WTC11 (cell line): ENCODE results near the gene TMEM164. TPM values are rescaled to one million over a fixed set of nuclear protein-coding genes. Genes with fewer than 3 reads are reported as not detected.
"Not testable (repeated sequence)": the region's sequence is repeated elsewhere in the genome, so short reads cannot be mapped to it uniquely, and the experiment has no call there.

Source experiments
- ATAC-seq: fragments of 200-7000 bp; cut with Tn5 transposase; 2 replicates; pipeline ENCODE4 v1.10.0; 2021; ENCODE audit warnings: mild to moderate bottlenecking, moderate library complexity
- CTCF ChIA-PET: fragments of 300-600 bp; sonication (Branson Sonifier 250); formaldehyde crosslinking; loops from one replicate; lab custom pipeline; 2021; ENCODE audit warnings: antibody characterized with exemption; lab: Charles Lee
- POLR2A ChIA-PET: fragments of 350-600 bp; sonication (Branson Sonifier 250); formaldehyde crosslinking; loops from one replicate; lab custom pipeline; 2021; ENCODE audit warnings: antibody characterized with exemption; lab: Charles Lee
- DNase-seq: peaks from one replicate; pipeline ENCODE4 v3.0.0; 2021; ENCODE audit warnings: low spot score
- H3K27ac Mint-ChIP-seq: 2 replicates; pipeline ENCODE4 v1.8.0; 2021; ENCODE audit warnings: mixed read lengths
- H3K27me3 Mint-ChIP-seq: 2 replicates; pipeline ENCODE4 v1.8.0; 2021; ENCODE audit warnings: low read depth, mild to moderate bottlenecking, moderate library complexity, mixed read lengths
- H3K36me3 Mint-ChIP-seq: 2 replicates; pipeline ENCODE4 v1.8.0; 2021; ENCODE audit warnings: mixed read lengths
- H3K4me1 Mint-ChIP-seq: 2 replicates; pipeline ENCODE4 v1.8.0; 2022; ENCODE audit warnings: mixed read lengths
- H3K4me3 Mint-ChIP-seq: 2 replicates; pipeline ENCODE4 v1.8.0; 2021; ENCODE audit warnings: mild to moderate bottlenecking, moderate library complexity, mixed read lengths
- H3K9me3 Mint-ChIP-seq: 2 replicates; pipeline ENCODE4 v1.8.0; 2021; ENCODE audit warnings: mixed read lengths
- ATF1 ChIP-seq: sonication (generic); formaldehyde crosslinking; IDR thresholded peaks from 2 replicates; pipeline ENCODE4 v1.8.1; 2023; ENCODE audit warnings: mild to moderate bottlenecking, moderate library complexity, missing genetic modification reagents
- FOXK1 ChIP-seq: sonication (generic); formaldehyde crosslinking; IDR thresholded peaks from 2 replicates; pipeline ENCODE4 v1.8.0; 2022; ENCODE audit warnings: mild to moderate bottlenecking, moderate library complexity, missing genetic modification reagents
- HMGA2 ChIP-seq: fragments of 250-450 bp; sonication (Bioruptor Pico); IDR thresholded peaks from 2 replicates; pipeline ENCODE4 v1.4.0; 2021; ENCODE audit warnings: mild to moderate bottlenecking, moderate library complexity
- JAZF1 ChIP-seq: fragments of 250-450 bp; sonication (Bioruptor Pico); IDR thresholded peaks from 2 replicates; pipeline ENCODE4 v1.9.0; 2021; ENCODE audit warnings: moderate library complexity, mild to moderate bottlenecking, inconsistent platforms
- MXD4 ChIP-seq: fragments of 250-450 bp; sonication (Bioruptor Pico); IDR thresholded peaks from 2 replicates; pipeline ENCODE4 v1.8.0; 2021; ENCODE audit warnings: mild to moderate bottlenecking, moderate library complexity, borderline replicate concordance
- NFE2L1 ChIP-seq: sonication (generic); formaldehyde crosslinking; IDR thresholded peaks from 2 replicates; pipeline ENCODE4 v1.8.1; 2023; ENCODE audit warnings: missing genetic modification reagents
- NFYB ChIP-seq: sonication (generic); formaldehyde crosslinking; conservative IDR thresholded peaks from 2 replicates; pipeline ENCODE4 v1.8.0; 2022; ENCODE audit warnings: low read depth, missing genetic modification reagents
- NR1H2 ChIP-seq: sonication (generic); formaldehyde crosslinking; IDR thresholded peaks from 2 replicates; pipeline ENCODE4 v1.9.0; 2021; ENCODE audit warnings: mild to moderate bottlenecking, moderate library complexity, missing genetic modification reagents
- NR2C2 ChIP-seq: sonication (generic); formaldehyde crosslinking; IDR thresholded peaks from 2 replicates; pipeline ENCODE4 v1.8.0; 2022; ENCODE audit warnings: mild to moderate bottlenecking, missing genetic modification reagents
- NR3C1 ChIP-seq: sonication (generic); formaldehyde crosslinking; conservative IDR thresholded peaks from 2 replicates; pipeline ENCODE4 v1.8.1; 2023; ENCODE audit warnings: low read depth, mild to moderate bottlenecking, missing genetic modification reagents
- PRRX2 ChIP-seq: fragments of 250-450 bp; sonication (Bioruptor Pico); IDR thresholded peaks from 2 replicates; pipeline ENCODE4 v1.8.0; 2021; ENCODE audit warnings: mild to moderate bottlenecking
- SMAD3 ChIP-seq: sonication (generic); formaldehyde crosslinking; IDR thresholded peaks from 2 replicates; pipeline ENCODE4 v1.8.0; 2022; ENCODE audit warnings: missing genetic modification reagents, mild to moderate bottlenecking, borderline replicate concordance
- SP1 ChIP-seq: sonication (generic); formaldehyde crosslinking; conservative IDR thresholded peaks from 2 replicates; pipeline ENCODE4 v1.8.1; 2022; ENCODE audit warnings: missing genetic modification reagents
- TCF7 ChIP-seq: sonication (generic); formaldehyde crosslinking; IDR thresholded peaks from 2 replicates; pipeline ENCODE4 v1.8.0; 2022; ENCODE audit warnings: mild to moderate bottlenecking, low read depth, missing genetic modification reagents, moderate library complexity
- TP53 ChIP-seq: sonication (generic); formaldehyde crosslinking; IDR thresholded peaks from 2 replicates; pipeline ENCODE4 v1.8.1; 2023; ENCODE audit warnings: mild to moderate bottlenecking, missing genetic modification reagents
- ZBTB21 ChIP-seq: sonication (generic); formaldehyde crosslinking; IDR thresholded peaks from 2 replicates; pipeline ENCODE4 v1.8.1; 2023; ENCODE audit warnings: mild to moderate bottlenecking, missing genetic modification reagents, borderline replicate concordance
- ZNF121 ChIP-seq: sonication (generic); formaldehyde crosslinking; IDR thresholded peaks from 2 replicates; pipeline ENCODE4 v1.8.0; 2023; ENCODE audit warnings: missing genetic modification reagents
- ZNF232 ChIP-seq: sonication (generic); formaldehyde crosslinking; IDR thresholded peaks from 2 replicates; pipeline ENCODE4 v1.8.0; 2022; ENCODE audit warnings: mild to moderate bottlenecking, missing genetic modification reagents
- ZNF671 ChIP-seq: fragments of 250-450 bp; sonication (Bioruptor Pico); IDR thresholded peaks from 2 replicates; pipeline ENCODE4 v1.8.0; 2021; ENCODE audit warnings: mild to moderate bottlenecking
- total RNA-seq: library from RNA; stranded (reverse); gene quantifications from 3 replicates; pipeline ENCODE4 v1.2.3, GENCODE V29; 2021
- TF ChIP-seq, protein P1 (sequence below): fragments of 250-450 bp; sonication (Bioruptor Pico); conservative IDR thresholded peaks from 2 replicates; pipeline ENCODE4 v1.9.0; 2021; ENCODE audit warnings: mild to moderate bottlenecking
- TF ChIP-seq, protein P2 (sequence below): sonication (generic); formaldehyde crosslinking; IDR thresholded peaks from 2 replicates; pipeline ENCODE4 v1.8.1; 2023; ENCODE audit warnings: mild to moderate bottlenecking, missing genetic modification reagents, moderate library complexity
- TF ChIP-seq, protein P3 (sequence below): sonication (generic); formaldehyde crosslinking; IDR thresholded peaks from 2 replicates; pipeline ENCODE4 v1.8.0; 2022; ENCODE audit warnings: mild to moderate bottlenecking, missing genetic modification reagents

Gene TMEM164
- total RNA-seq, 1 experiment from 2014 or later, result 16.0 TPM

DNA sequence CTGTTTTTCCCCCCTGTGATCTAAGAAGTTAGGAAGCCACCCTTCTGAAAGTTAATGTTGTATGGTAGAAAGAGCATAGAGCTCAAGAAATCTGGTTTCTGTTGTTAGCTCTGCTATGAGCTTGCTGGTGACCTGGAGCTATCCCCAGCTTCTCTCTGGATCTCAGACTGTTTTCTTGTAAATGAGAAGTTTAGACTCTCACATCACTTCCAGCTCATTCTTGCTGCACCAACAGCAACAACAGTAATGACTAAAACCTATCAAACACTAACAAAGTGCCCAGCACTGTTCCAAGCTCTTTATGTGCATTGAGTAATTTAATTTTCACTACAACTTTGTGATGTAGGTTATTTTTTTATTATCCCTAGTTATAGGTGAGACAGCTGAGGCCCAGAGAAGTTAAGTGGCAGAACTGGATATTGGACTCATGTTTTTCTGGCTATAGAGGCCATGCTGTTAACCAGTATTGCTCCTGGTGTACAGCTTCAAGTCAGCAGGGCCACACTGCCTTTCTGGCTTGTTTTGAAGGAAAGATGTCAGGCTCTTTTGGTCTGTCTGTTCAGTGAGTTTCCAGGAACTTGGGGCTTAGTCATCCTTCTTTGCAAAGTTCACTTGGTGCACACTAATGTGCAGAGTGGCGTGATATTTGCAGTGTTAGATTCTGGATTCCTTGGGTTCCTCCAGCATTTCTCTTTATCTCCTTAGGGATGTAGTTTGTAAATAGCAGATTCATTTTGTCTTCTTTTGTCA lies 27.8 kb upstream of the TMEM164 start:
- CTCF ChIA-PET, result no interaction called here
- Mint-ChIP-seq H3K9me3 (peaks cover 6% of the 10 kb centered on the region; the same call in 1 of the 2 replicates), H3K4me1 (peaks cover 13% of the 10 kb centered on the region), H3K27ac (no peak overlapping the region), H3K36me3 (no peaks in the 10 kb centered on the region), H3K27me3 (no peaks in the 10 kb centered on the region), H3K4me3 (no peak overlapping the region)
- DNase-seq (no peak), ATAC-seq (no peak)
- POLR2A ChIA-PET, result no interaction called here
- TF ChIP-seq NR3C1 (no peak), NR2C2 (CRISPR knock-in tag) (no peak), HMGA2 (no peak), PRRX2 (CRISPR knock-in tag) (no peak)

DNA sequence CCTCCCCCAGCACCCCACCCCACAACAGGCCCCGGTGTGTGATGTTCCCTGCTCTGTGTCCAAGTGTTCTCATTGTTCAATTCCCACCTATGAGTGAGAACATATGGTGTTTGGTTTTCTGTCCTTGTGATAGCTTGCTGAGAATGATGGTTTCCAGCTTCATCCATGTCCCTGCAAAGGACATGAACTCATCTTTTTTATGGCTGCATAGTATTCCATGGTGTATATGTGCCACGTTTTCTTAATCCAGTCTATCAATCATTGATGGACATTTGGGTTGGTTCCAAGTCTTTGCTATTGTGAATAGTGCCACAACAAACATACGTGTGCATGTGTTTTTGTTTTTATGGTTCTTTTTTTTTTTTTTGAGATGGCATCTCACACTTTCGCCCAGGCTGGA lies 17.7 kb upstream of the TMEM164 start:
- DNase-seq, H3K4me1 Mint-ChIP-seq, H3K9me3 Mint-ChIP-seq, ATAC-seq, H3K27me3 Mint-ChIP-seq, H3K36me3 Mint-ChIP-seq, H3K27ac Mint-ChIP-seq, H3K4me3 Mint-ChIP-seq, POLR2A ChIA-PET, CTCF ChIA-PET: not testable (repeated sequence)

DNA sequence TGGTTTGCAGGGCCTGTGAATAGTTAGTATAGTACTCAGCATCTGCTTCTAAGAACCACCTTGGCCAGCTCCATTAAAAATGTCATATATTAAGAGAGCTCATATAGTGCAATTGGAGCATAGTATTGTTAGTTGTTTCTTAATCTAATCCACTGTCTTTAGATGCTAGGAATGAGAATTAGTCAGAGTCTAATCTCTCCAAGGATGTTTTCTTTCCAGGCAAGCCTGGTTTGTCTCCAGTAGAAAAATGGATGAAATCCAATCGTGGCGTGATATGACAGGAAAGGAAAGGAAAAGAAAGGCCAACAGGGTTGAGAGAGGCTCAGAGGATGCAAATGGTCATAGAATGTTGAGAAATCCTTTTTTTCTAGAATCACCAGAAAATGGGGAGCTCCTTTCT lies 15.0 kb upstream of the TMEM164 start:
- no peaks in the 10 kb centered on the region for H3K27me3 Mint-ChIP-seq
- ChIA-PET POLR2A (no interaction called here), CTCF (no interaction called here)
- ATAC-seq (no peak), DNase-seq (no peak)
- no peaks in the 10 kb centered on the region for H3K9me3 Mint-ChIP-seq
- no peak overlapping the region for H3K27ac Mint-ChIP-seq
- H3K36me3 Mint-ChIP-seq, result no peaks in the 10 kb centered on the region
- H3K4me1 Mint-ChIP-seq, result no peaks in the 10 kb centered on the region
- H3K4me3 Mint-ChIP-seq, result no peak overlapping the region
- TF ChIP-seq ZNF232 (CRISPR knock-in tag), result no peak
- no peak for TF ChIP-seq PRRX2 (CRISPR knock-in tag)
- TF ChIP-seq TCF7 (CRISPR knock-in tag), result no peak
- no peak for TF ChIP-seq NR1H2
- TF ChIP-seq ZNF671 (CRISPR knock-in tag), result no peak
- no peak for TF ChIP-seq ZBTB21 (CRISPR knock-in tag)
- TF ChIP-seq MXD4 (CRISPR knock-in tag), result no peak
- TF ChIP-seq, protein P1, sequence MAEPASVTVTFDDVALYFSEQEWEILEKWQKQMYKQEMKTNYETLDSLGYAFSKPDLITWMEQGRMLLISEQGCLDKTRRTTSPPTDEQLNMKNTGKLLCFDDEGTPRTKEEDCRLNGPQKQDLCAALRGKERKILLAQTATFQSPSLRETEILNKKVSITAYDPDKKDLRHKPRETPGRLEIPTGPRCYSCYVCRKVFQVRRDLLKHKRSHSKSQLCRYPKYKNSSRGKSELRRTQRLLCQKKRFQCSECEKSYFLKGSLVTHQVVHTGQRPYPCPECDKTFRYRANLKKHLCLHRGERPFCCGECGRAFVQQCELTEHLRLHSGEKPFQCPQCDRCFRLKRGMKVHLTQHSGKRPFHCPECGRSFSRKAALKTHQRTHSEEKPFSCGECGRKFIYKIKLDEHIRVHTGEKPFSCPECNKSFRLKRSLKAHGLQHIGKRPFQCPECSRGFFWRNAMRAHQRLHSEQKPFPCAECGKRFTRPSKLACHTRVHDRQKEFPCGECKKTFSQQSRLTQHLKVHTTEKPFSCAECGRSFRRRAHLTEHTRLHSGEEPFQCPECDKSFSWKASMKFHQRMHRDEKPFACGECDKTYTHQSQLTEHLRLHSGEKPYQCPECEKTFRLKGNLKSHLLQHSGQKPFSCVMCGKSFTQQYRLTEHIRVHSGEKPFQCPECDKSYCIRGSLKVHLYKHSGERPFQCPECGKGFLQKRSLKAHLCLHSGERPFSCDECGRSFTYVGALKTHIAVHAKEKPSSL, result no peak
- no peak for TF ChIP-seq ZNF121 (CRISPR knock-in tag)
- TF ChIP-seq, protein P2, sequence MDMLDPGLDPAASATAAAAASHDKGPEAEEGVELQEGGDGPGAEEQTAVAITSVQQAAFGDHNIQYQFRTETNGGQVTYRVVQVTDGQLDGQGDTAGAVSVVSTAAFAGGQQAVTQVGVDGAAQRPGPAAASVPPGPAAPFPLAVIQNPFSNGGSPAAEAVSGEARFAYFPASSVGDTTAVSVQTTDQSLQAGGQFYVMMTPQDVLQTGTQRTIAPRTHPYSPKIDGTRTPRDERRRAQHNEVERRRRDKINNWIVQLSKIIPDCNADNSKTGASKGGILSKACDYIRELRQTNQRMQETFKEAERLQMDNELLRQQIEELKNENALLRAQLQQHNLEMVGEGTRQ (CRISPR knock-in tag), result no peak
- no peak for TF ChIP-seq ATF1 (CRISPR knock-in tag)
- no peak for TF ChIP-seq NFE2L1 (CRISPR knock-in tag)

DNA sequence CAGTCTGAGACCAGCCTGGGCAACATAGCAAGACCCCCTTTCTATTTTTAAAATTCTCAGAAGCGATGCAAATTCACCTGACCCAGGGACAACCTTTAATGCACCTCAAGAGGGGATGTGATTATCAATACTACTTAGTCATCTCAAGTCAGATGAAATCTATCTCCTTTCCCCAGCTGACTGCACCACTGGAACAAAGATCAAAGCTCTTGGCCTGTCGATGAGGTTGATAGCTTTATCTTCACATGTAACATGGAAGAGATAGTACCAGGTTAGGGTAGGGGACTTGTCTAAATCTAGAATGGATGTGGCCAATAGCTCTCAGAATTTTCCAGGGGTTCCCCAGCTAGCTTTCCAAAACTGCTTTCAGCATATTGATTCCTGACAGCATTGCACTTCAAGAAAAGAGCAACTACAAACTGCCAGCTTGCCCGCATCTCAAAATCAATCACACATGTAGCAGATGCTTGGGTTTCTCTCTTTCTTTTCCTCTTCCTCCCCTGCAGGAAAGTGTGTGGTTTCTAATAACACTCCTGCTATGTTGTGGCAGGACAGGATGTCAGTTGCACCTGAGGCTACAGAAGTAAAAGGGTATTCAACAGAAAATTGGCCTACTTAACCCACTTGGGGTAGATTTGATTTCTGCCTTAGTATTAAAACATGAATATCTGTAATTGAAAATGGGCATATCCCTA lies 12.2 kb upstream of the TMEM164 start:
- no peak overlapping the region for H3K27ac Mint-ChIP-seq
- H3K4me3 Mint-ChIP-seq, result no peak overlapping the region
- no peaks in the 10 kb centered on the region; the same call in 1 of the 2 replicates for H3K27me3 Mint-ChIP-seq
- CTCF ChIA-PET, result no interaction called here
- DNase-seq, result no peak
- H3K9me3 Mint-ChIP-seq, result no peaks in the 10 kb centered on the region
- H3K4me1 Mint-ChIP-seq, result no peaks in the 10 kb centered on the region
- POLR2A ChIA-PET, result no interaction called here
- no peaks in the 10 kb centered on the region for H3K36me3 Mint-ChIP-seq
- no peak for ATAC-seq
- TF ChIP-seq FOXK1 (CRISPR knock-in tag) (no peak), NFYB (CRISPR knock-in tag) (no peak), TCF7 (CRISPR knock-in tag) (no peak), TP53 (no peak), SMAD3 (CRISPR knock-in tag) (no peak), JAZF1 (CRISPR knock-in tag) (no peak), SP1 (no peak)
- TF ChIP-seq, protein P3, sequence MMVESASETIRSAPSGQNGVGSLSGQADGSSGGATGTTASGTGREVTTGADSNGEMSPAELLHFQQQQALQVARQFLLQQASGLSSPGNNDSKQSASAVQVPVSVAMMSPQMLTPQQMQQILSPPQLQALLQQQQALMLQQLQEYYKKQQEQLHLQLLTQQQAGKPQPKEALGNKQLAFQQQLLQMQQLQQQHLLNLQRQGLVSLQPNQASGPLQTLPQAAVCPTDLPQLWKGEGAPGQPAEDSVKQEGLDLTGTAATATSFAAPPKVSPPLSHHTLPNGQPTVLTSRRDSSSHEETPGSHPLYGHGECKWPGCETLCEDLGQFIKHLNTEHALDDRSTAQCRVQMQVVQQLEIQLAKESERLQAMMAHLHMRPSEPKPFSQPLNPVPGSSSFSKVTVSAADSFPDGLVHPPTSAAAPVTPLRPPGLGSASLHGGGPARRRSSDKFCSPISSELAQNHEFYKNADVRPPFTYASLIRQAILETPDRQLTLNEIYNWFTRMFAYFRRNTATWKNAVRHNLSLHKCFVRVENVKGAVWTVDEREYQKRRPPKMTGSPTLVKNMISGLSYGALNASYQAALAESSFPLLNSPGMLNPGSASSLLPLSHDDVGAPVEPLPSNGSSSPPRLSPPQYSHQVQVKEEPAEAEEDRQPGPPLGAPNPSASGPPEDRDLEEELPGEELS, result no peak
